ENCODE data around the gene PCDHGB3. TPM values are rescaled to one million over a fixed set of nuclear protein-coding genes. Genes with fewer than 3 reads are reported as not detected.

PCDHGB3 gene
- total and polyA plus RNA-seq, 2 donors (not counting 3 experiments of a cell fraction or from before 2014, with no cell fraction given), result 1.8 to 2.0 TPM

- Histone ChIP-seq H3K9me1 (replicated peaks; ENCODE audit: control insufficient read depth, extremely low read depth, insufficient read depth, low read length) (no peaks in the 10 kb centered on the region), H3K4me1 (ENCODE audit: control insufficient read depth, extremely low read depth, insufficient read depth, low read length) (no peaks in the 10 kb centered on the region), H3K9me3 (replicated peaks; ENCODE audit: control insufficient read depth, insufficient read depth, low read length) (peaks cover 2% of the 10 kb centered on the region), H4K20me1 (replicated peaks; ENCODE audit: control insufficient read depth, extremely low read depth, insufficient read depth, low read length) (no peaks in the 10 kb centered on the region), H2AFZ (ENCODE audit: low read depth, low read length) (no peak within 1 kb of the TSS), H3K9ac (replicated peaks; ENCODE audit: extremely low read depth, insufficient read depth, low read length) (no peak within 1 kb of the TSS), H3K4me3 (replicated peaks in 1 of 3; ENCODE audit: insufficient read depth in 1 of 3, low read depth in 1 of 3, low read length in 3 of 3) (no peak within 1 kb of the TSS), H3K4me2 (ENCODE audit: insufficient read depth, low read length) (no peak within 1 kb of the TSS), H3K27me3 (ENCODE audit: control insufficient read depth in 2 of 2, insufficient read depth in 2 of 2, low read length in 2 of 2) (peaks cover 51 to 81% of the 10 kb centered on the region in 2 experiments), H3K36me3 (ENCODE audit: control insufficient read depth in 2 of 2, extremely low read depth in 1 of 2, insufficient read depth in 2 of 2, low read length in 2 of 2) (no peaks in the 10 kb centered on the region), H3K79me2 (ENCODE audit: control insufficient read depth, insufficient read depth, low read length) (no peaks in the 10 kb centered on the region), H3K27ac (ENCODE audit: insufficient read depth, low read depth, low read length) (no peak within 1 kb of the TSS)
- no TSS peak for BruUV-seq (replicated peaks)
- dilution Hi-C loops (cut with MboI; ENCODE audit: extremely low pct_ligation_motif_present, low sequenced_read_pairs) (no loop called here), intact Hi-C loops (cut with micrococcal nuclease) (no loop called here)
- FAIRE-seq (no peak), DNase-seq (ENCODE audit: low read depth, low spot score) (no peak)
- ChIA-PET POLR2A (no interaction called here), CTCF (interaction anchor here (0.7 to 1.7 kb wide), 13 partner anchors 9 to 200 kb away, joined by 3 to 9 read pairs (median 4); partner anchors contain the start of genes PCDHGA1, PCDHGA10, PCDHGA11 and PCDHGA2)
- TF ChIP-seq MYC (IDR thresholded peaks at IDR 0.05; ENCODE audit: low read depth, low read length) (no peak), POLR2A (IDR thresholded peaks at IDR 0.05; ENCODE audit: low read depth, low read length) (no peak), POLR2AphosphoS5 (IDR thresholded peaks at IDR 0.05; ENCODE audit: insufficient read depth, low read depth, low read length) (no peak), EZH2 (IDR thresholded peaks at IDR 0.05; ENCODE audit: borderline replicate concordance, low read depth, low read length, severe bottlenecking) (no peak), GATA2 (IDR thresholded peaks at IDR 0.05; ENCODE audit: insufficient read depth, insufficient read length, low read depth, low read length) (no peak), FOS (IDR thresholded peaks at IDR 0.05; ENCODE audit: borderline replicate concordance, insufficient read depth, low read length) (no peak), JUN (IDR thresholded peaks at IDR 0.05; ENCODE audit: borderline replicate concordance, insufficient read depth, insufficient read length, low read depth) (no peak), CTCF (IDR thresholded peaks at IDR 0.05; ENCODE audit: extremely low read depth in 1 of 2, insufficient read depth in 1 of 2, low read depth in 1 of 2, low read length in 2 of 2) (no peak)
- TF ChIP-seq, protein P1, sequence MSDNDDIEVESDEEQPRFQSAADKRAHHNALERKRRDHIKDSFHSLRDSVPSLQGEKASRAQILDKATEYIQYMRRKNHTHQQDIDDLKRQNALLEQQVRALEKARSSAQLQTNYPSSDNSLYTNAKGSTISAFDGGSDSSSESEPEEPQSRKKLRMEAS (IDR thresholded peaks at IDR 0.05; ENCODE audit: insufficient read depth, insufficient read length), result no peak
Observed at GRCh38 chr5:141363952-141364660, 5.9 kb upstream of the PCDHGB3 start, which contains the start of gene PCDHGA5. PCDHGA5 (plus strand) TSS chr5:141364162; CDS start chr5:141364331, 169 bp downstream.
